ENCODE data around the gene CSMD2. TPM values are rescaled to one million over a fixed set of nuclear protein-coding genes. Genes with fewer than 3 reads are reported as not detected.

Gene CSMD2
- total RNA-seq, 2 experiments from 2014 or later = not detected

DNA sequence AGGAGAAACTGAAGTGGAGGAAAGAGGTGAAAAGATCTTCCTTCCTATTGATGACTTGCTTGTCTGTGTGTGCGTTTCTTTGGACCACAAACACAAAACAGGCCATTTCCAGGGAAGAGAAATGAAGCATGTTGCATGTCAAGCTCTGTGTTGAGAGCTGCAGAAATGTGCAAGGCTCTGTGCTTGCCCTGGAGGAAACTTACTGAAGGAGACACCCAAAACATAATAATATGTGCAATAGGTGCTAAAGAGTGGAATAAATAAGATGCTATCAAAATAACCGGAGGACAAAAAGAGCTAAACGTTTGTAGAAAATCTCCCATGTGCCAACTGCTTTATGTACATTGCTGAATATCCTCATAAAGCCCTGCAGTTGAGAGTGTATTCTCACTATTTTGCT, 496.3 kb downstream of the CSMD2 start:
- no peaks in the 10 kb centered on the region for H3K79me2 ChIP-seq (ENCODE audit: insufficient read depth, low read depth, low read length)
- no peaks in the 10 kb centered on the region for H3K36me3 ChIP-seq (ENCODE audit: insufficient read depth, low read length)
- no peak overlapping the region for H3K4me3 ChIP-seq (ENCODE audit: low read depth, low read length, poor library complexity, severe bottlenecking)
- BruUV-seq (replicated peaks) = no TSS peak
- intact Hi-C loops (cut with micrococcal nuclease; ENCODE audit: unreplicated experiment) = no loop called here
- CTCF ChIA-PET (ENCODE audit: unreplicated experiment) = no interaction called here
- no peaks in the 10 kb centered on the region for H4K20me1 ChIP-seq (ENCODE audit: insufficient read depth, low read length)
- DNase-seq (ENCODE audit: low spot score) = no peak
- H3K9me3 ChIP-seq (ENCODE audit: low read length) = no peaks in the 10 kb centered on the region
- no peak overlapping the region for H3K4me2 ChIP-seq (ENCODE audit: low read length)
- no peak overlapping the region for H3K27ac ChIP-seq (ENCODE audit: low read depth, low read length, poor library complexity, severe bottlenecking)
- POLR2A ChIA-PET = no interaction called here
- no peaks in the 10 kb centered on the region for H3K4me1 ChIP-seq (ENCODE audit: insufficient read depth, low read length, poor library complexity, severe bottlenecking)
- no peaks in the 10 kb centered on the region for H3K9me2 ChIP-seq (ENCODE audit: insufficient read depth, low read length)
- H2AFZ ChIP-seq (ENCODE audit: low read length) = no peak overlapping the region
- no peak for TF ChIP-seq EZH2phosphoT487 (IDR thresholded peaks at IDR 0.05; ENCODE audit: borderline replicate concordance, low read depth, low read length)
- TF ChIP-seq, protein P1, sequence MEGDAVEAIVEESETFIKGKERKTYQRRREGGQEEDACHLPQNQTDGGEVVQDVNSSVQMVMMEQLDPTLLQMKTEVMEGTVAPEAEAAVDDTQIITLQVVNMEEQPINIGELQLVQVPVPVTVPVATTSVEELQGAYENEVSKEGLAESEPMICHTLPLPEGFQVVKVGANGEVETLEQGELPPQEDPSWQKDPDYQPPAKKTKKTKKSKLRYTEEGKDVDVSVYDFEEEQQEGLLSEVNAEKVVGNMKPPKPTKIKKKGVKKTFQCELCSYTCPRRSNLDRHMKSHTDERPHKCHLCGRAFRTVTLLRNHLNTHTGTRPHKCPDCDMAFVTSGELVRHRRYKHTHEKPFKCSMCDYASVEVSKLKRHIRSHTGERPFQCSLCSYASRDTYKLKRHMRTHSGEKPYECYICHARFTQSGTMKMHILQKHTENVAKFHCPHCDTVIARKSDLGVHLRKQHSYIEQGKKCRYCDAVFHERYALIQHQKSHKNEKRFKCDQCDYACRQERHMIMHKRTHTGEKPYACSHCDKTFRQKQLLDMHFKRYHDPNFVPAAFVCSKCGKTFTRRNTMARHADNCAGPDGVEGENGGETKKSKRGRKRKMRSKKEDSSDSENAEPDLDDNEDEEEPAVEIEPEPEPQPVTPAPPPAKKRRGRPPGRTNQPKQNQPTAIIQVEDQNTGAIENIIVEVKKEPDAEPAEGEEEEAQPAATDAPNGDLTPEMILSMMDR (conservative IDR thresholded peaks at IDR 0.05; ENCODE audit: low read length) = no peak

DNA sequence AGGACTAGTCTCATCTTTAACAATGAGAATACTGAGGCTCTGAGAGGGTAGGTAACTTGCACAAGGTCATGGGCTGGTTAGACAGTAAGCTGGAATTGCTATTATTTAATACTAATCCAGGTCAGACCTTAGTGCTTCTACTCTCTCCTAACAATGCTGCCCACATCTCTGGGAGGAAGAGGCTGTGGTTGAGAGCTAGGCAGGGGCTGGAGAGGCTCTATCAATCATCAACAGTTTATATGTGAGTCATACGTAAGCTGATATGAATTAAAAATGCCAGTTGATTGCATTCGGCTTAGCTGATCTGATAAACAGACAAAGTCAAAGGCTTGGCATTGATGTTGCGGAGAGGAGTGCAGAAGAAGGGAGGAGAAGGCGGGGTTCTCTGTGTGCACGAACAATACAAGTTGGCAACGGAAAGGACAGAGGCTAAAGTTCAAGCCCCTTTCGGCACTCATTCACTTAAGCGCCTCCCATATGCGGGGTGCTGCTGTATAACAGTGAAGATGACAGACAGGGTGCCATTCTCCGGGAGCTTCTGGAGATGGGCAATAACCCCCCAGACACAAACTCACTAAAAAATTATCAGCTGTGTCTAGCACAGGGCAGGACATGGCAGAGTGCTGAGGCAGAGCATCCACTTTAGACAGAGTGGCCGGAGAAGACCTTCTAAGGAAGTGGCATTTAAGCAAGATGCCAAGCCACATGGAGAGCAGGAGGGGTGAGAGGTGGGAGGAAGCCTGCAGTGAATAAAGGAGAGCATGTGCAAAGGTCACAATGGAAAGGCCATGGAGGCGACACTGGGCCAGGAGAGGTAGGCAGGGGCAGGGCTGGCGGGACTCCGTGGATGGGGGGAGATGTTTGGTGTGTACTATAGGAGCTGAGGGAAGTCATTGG, 497.4 kb downstream of the CSMD2 start:
- ChIA-PET CTCF (ENCODE audit: unreplicated experiment) (interaction anchor here (0.7 kb wide), 1 partner anchor 24 kb away, joined by 3 read pairs; no protein-coding TSS in a partner anchor), POLR2A (no interaction called here)
- BruUV-seq (replicated peaks) = no TSS peak

More for the DNA sequence above, 497.4 kb downstream of the CSMD2 start:
- H4K20me1 ChIP-seq (ENCODE audit: insufficient read depth, low read length) = no peaks in the 10 kb centered on the region
- intact Hi-C loops (cut with micrococcal nuclease; ENCODE audit: unreplicated experiment) = no loop called here
- H3K9me3 ChIP-seq (ENCODE audit: low read length) = no peaks in the 10 kb centered on the region
- DNase-seq (ENCODE audit: low spot score) = no peak
- H3K79me2 ChIP-seq (ENCODE audit: insufficient read depth, low read depth, low read length) = no peaks in the 10 kb centered on the region
- no peak overlapping the region for H3K27ac ChIP-seq (ENCODE audit: low read depth, low read length, poor library complexity, severe bottlenecking)
- H3K4me3 ChIP-seq (ENCODE audit: low read depth, low read length, poor library complexity, severe bottlenecking) = no peak overlapping the region
- no peaks in the 10 kb centered on the region for H3K9me2 ChIP-seq (ENCODE audit: insufficient read depth, low read length)
- H3K36me3 ChIP-seq (ENCODE audit: insufficient read depth, low read length) = no peaks in the 10 kb centered on the region
- H3K4me1 ChIP-seq (ENCODE audit: insufficient read depth, low read length, poor library complexity, severe bottlenecking) = no peaks in the 10 kb centered on the region
- TF ChIP-seq, protein P1 (conservative IDR thresholded peaks at IDR 0.05; ENCODE audit: low read length) = no peak
- TF ChIP-seq EZH2phosphoT487 (IDR thresholded peaks at IDR 0.05; ENCODE audit: borderline replicate concordance, low read depth, low read length) = no peak
- no peak overlapping the region for H2AFZ ChIP-seq (ENCODE audit: low read length)
- no peak overlapping the region for H3K4me2 ChIP-seq (ENCODE audit: low read length)
